ENCODE results near the gene CDK5. TPM values are rescaled to one million over a fixed set of nuclear protein-coding genes. Genes with fewer than 3 reads are reported as not detected.

Gene CDK5
- total and polyA plus RNA-seq, 10 of the 15 experiments (the other 5 are each of a cell fraction or from before 2014, with no cell fraction given) = 1.5 to 33.4 (median 21.6) TPM

DNA sequence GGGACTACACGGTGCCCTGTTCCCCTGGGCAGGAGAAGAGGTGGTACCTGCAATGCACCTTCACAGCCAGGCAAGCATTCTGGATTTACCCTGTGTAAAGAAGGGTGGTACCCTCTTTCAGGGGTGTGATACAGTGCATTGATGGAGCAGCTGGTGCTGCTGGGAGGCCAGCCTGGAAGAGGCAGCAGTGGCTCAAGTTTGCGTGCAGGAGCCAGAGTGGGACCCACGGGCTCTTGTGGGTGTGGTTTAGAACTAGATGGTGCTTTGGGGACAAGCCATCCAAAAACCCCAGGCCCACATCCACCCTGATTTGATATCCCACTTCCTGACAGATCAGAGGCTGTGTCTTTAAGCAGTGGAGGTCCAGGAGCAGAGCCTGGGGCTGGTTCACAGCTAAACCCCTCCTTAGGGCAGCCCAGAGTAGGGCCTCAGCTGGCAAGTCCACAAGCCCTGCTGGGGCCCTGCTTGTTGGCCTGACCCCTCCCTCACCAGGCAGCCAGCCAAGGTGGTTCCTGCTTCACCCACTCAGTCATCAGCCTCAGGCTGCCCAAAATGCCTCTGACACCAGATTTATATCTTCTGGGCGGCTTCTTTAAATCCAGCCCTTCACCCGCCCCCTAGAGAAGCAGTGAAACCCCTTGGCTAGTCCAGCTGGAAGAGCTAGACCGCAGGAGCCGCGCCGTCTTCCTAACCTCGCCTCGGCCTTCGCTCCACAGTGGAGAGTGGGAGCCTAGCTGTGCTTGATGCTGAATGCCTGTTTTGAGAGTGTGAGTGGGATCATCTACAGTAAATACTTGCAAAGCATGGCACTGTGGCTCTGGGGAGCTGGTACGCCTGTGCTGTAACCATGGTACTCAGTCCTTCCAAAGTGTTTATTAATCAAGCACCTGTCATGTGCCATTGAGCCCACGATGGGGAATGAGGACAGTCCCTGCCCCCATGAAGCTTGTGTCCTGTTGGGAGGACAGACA is 10.8 kb downstream of the CDK5 start (continued):
- TF ChIP-seq, protein P1, sequence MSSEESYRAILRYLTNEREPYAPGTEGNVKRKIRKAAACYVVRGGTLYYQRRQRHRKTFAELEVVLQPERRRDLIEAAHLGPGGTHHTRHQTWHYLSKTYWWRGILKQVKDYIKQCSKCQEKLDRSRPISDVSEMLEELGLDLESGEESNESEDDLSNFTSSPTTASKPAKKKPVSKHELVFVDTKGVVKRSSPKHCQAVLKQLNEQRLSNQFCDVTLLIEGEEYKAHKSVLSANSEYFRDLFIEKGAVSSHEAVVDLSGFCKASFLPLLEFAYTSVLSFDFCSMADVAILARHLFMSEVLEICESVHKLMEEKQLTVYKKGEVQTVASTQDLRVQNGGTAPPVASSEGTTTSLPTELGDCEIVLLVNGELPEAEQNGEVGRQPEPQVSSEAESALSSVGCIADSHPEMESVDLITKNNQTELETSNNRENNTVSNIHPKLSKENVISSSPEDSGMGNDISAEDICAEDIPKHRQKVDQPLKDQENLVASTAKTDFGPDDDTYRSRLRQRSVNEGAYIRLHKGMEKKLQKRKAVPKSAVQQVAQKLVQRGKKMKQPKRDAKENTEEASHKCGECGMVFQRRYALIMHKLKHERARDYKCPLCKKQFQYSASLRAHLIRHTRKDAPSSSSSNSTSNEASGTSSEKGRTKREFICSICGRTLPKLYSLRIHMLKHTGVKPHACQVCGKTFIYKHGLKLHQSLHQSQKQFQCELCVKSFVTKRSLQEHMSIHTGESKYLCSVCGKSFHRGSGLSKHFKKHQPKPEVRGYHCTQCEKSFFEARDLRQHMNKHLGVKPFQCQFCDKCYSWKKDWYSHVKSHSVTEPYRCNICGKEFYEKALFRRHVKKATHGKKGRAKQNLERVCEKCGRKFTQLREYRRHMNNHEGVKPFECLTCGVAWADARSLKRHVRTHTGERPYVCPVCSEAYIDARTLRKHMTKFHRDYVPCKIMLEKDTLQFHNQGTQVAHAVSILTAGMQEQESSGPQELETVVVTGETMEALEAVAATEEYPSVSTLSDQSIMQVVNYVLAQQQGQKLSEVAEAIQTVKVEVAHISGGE (CRISPR knock-in tag; IDR thresholded peaks at IDR 0.05) = no peak
- TF ChIP-seq NFYA (IDR thresholded peaks at IDR 0.05; ENCODE audit: borderline replicate concordance, low read depth, low read length) (no peak), CBX5 (IDR thresholded peaks at IDR 0.05; ENCODE audit: low read depth) (no peak), ZBTB40 (IDR thresholded peaks at IDR 0.05; ENCODE audit: borderline replicate concordance) (no peak), CREM (IDR thresholded peaks at IDR 0.05; ENCODE audit: low read depth) (no peak), RB1 (IDR thresholded peaks at IDR 0.05; ENCODE audit: borderline replicate concordance) (no peak), FOXK2 (IDR thresholded peaks at IDR 0.05) (no peak), SMARCA5 (IDR thresholded peaks at IDR 0.05) (no peak), HDAC6 (IDR thresholded peaks at IDR 0.05; ENCODE audit: unreplicated experiment) (no peak), PML (IDR thresholded peaks at IDR 0.05; ENCODE audit: low read length) (no peak), IKZF2 (IDR thresholded peaks at IDR 0.05) (no peak), ZSCAN29 (IDR thresholded peaks at IDR 0.05) (no peak), HDAC2 (IDR thresholded peaks at IDR 0.05) (no peak)
- TF ChIP-seq, protein P2, sequence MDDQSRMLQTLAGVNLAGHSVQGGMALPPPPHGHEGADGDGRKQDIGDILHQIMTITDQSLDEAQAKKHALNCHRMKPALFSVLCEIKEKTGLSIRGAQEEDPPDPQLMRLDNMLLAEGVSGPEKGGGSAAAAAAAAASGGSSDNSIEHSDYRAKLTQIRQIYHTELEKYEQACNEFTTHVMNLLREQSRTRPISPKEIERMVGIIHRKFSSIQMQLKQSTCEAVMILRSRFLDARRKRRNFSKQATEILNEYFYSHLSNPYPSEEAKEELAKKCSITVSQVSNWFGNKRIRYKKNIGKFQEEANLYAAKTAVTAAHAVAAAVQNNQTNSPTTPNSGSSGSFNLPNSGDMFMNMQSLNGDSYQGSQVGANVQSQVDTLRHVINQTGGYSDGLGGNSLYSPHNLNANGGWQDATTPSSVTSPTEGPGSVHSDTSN (IDR thresholded peaks at IDR 0.05; ENCODE audit: insufficient replicate concordance, low read depth, low read length) = no peak
- TF ChIP-seq, protein P3, sequence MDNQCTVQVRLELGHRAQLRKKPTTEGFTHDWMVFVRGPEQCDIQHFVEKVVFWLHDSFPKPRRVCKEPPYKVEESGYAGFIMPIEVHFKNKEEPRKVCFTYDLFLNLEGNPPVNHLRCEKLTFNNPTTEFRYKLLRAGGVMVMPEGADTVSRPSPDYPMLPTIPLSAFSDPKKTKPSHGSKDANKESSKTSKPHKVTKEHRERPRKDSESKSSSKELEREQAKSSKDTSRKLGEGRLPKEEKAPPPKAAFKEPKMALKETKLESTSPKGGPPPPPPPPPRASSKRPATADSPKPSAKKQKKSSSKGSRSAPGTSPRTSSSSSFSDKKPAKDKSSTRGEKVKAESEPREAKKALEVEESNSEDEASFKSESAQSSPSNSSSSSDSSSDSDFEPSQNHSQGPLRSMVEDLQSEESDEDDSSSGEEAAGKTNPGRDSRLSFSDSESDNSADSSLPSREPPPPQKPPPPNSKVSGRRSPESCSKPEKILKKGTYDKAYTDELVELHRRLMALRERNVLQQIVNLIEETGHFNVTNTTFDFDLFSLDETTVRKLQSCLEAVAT (IDR thresholded peaks at IDR 0.05) = no peak
